K562 (cell line): ENCODE results near the gene MEAF6. TPM values are rescaled to one million over a fixed set of nuclear protein-coding genes. Genes with fewer than 3 reads are reported as not detected.
A peak's percentile ranks its signal among the peaks of the same experiment; 100 is the strongest.

ENCODE experiments used
- ATAC-seq: fragments of 200-7000 bp; cut with Tn5 transposase; 3 replicates; pipeline ENCODE4 v1.9.1; 2020; ENCODE audit warnings: moderate library complexity
- BruUV-seq: library from RNA; stranded (reverse); fragments of 400-500 nt; replicated peaks from 2 replicates; lab custom pipeline; 2021; lab: Mats Ljungman, UMichigan
- CTCF ChIA-PET: fragments of 300-600 bp; formaldehyde crosslinking; extraction: SDS; loops from one replicate; lab custom pipeline; 2021; ENCODE audit warnings: low intra/inter-chr PET ratio; lab: Yijun Ruan, JAX
- POLR2A ChIA-PET: fragments of 300-600, 350-650 bp; sonication (Branson Sonifier 250); formaldehyde crosslinking; extraction: SDS; loops from one replicate; lab custom pipeline; 2021; ENCODE audit warnings: antibody characterized with exemption, inconsistent platforms; lab: Yijun Ruan, JAX
- DNase-seq, 4 experiments: peaks; one replicate each; pipeline versions ENCODE4 v3.0.0 to v3.0.0-alpha.2; 2011 to 2018; ENCODE audit warnings: low spot score in 3 of 4, mixed read lengths in 3 of 4; ENCODE audit errors: extremely low read depth in 1 of 4
- FAIRE-seq: peaks from 2 replicates; lab custom pipeline; 2011; peaks lifted over from hg19 to GRCh38; lab: Jason Lieb, UNC
- H2AFZ ChIP-seq: 2 replicates; pipeline ENCODE4 v1.6.0; 2011; ENCODE audit warnings: low read depth, low read length, control low read depth, inconsistent platforms
- H3K27ac ChIP-seq: fragments of 200-600 bp; 3 replicates; pipeline ENCODE4 v1.8.0; 2011; ENCODE audit warnings: low read depth, mild to moderate bottlenecking, control low read depth, inconsistent platforms, low read length, moderate library complexity, mixed read lengths; ENCODE audit errors: extremely low read depth
- H3K27me3 ChIP-seq, 2 experiments: fragments of 300-600 bp in 1 of 2; 2 replicates in 1 of 2; 3 replicates in 1 of 2; pipeline versions ENCODE4 v1.6.0 to v1.8.0; 2011; ENCODE audit warnings: inconsistent platforms in 2 of 2, low read length in 2 of 2, mild to moderate bottlenecking in 1 of 2, mixed read lengths in 1 of 2, moderate library complexity in 1 of 2; ENCODE audit not compliant: control insufficient read depth in 2 of 2, insufficient read depth in 2 of 2
- H3K36me3 ChIP-seq: fragments of 300-600 bp; 3 replicates; pipeline ENCODE4 v1.8.0; 2011; ENCODE audit warnings: mild to moderate bottlenecking, low read length, inconsistent platforms; ENCODE audit not compliant: control insufficient read depth, insufficient read depth
- H3K4me1 ChIP-seq, 2 experiments: fragments of 200-600 bp in 1 of 2; replicated peaks in 1 of 2; 2 replicates in 1 of 2; 3 replicates in 1 of 2; pipeline versions ENCODE4 v1.5.1 to v1.8.0; 2011; ENCODE audit warnings: inconsistent platforms in 2 of 2, low read length in 2 of 2, mild to moderate bottlenecking in 1 of 2, mixed read lengths in 1 of 2, moderate library complexity in 1 of 2; ENCODE audit not compliant: control insufficient read depth in 2 of 2, insufficient read depth in 2 of 2
- H3K4me2 ChIP-seq: 2 replicates; pipeline ENCODE4 v1.6.1; 2011; ENCODE audit warnings: low read length, control low read depth, inconsistent platforms, mixed read lengths; ENCODE audit not compliant: insufficient read depth
- H3K4me3 ChIP-seq: fragments of 200-600 bp; sonication (generic), shearing (Covaris generic); 2 replicates; pipeline ENCODE4 v1.5.1; 2016; ENCODE audit warnings: control low read depth, inconsistent platforms
- H3K79me2 ChIP-seq: fragments of 200-600 bp; 3 replicates; pipeline ENCODE4 v1.8.0; 2011; ENCODE audit warnings: low read length, inconsistent platforms; ENCODE audit not compliant: control insufficient read depth, insufficient read depth
- H3K9ac ChIP-seq, 2 experiments: 2 replicates each; pipeline versions ENCODE4 v1.6.0 to v1.6.1; 2011; ENCODE audit warnings: low read depth in 2 of 2, low read length in 2 of 2, control low read depth in 1 of 2, inconsistent platforms in 1 of 2, mild to moderate bottlenecking in 1 of 2, mixed read lengths in 1 of 2; ENCODE audit not compliant: insufficient read depth in 1 of 2
- H3K9me1 ChIP-seq: one replicate; pipeline ENCODE4 v1.6.0; 2011; ENCODE audit warnings: inconsistent platforms, mild to moderate bottlenecking, low read length, moderate library complexity; ENCODE audit not compliant: control insufficient read depth, insufficient read depth
- H3K9me3 ChIP-seq: replicated peaks from 2 replicates; pipeline ENCODE4 v1.5.1; 2011; ENCODE audit warnings: low read depth, low read length, inconsistent platforms; ENCODE audit not compliant: control insufficient read depth, insufficient read depth
- H4K20me1 ChIP-seq: replicated peaks from 2 replicates; pipeline ENCODE4 v1.6.1; 2011; ENCODE audit warnings: low read length, inconsistent platforms, mixed read lengths; ENCODE audit not compliant: control insufficient read depth, insufficient read depth
- ETV5 ChIP-seq: sonication (generic); formaldehyde crosslinking; IDR thresholded peaks from 2 replicates; pipeline ENCODE4 v1.4.0; 2020; ENCODE audit warnings: low read depth, mild to moderate bottlenecking, missing genetic modification reagents
- GABPA ChIP-seq: fragments of 200-800 bp; sonication (Bioruptor generic); conservative IDR thresholded peaks from 2 replicates; pipeline ENCODE4 v1.6.1; 2016; ENCODE audit warnings: low read depth, missing genetic modification characterization, missing compliant biosample characterization
- NR2C2 ChIP-seq, 2 experiments: fragments of 200-800 bp in 1 of 2; sonication (Bioruptor generic) in 1 of 2; sonication (generic) in 1 of 2; formaldehyde crosslinking in 1 of 2; IDR thresholded peaks; 2 replicates each; pipeline versions ENCODE4 v1.6.1 to v1.8.0; 2016 to 2022; ENCODE audit warnings: mild to moderate bottlenecking in 1 of 2, missing compliant biosample characterization in 1 of 2, missing genetic modification characterization in 1 of 2, missing genetic modification reagents in 1 of 2
- SRF ChIP-seq, 2 experiments: fragments of 250-450, 450-650 bp in 1 of 2; sonication (Bioruptor Pico) in 1 of 2; sonication (generic) in 1 of 2; formaldehyde crosslinking; IDR thresholded peaks; 2 replicates each; pipeline versions ENCODE4 v1.5.0 to v1.5.1; 2020 to 2022; ENCODE audit warnings: mild to moderate bottlenecking in 1 of 2, missing genetic modification reagents in 1 of 2
- TFAP4 ChIP-seq: sonication (generic); formaldehyde crosslinking; IDR thresholded peaks from 2 replicates; pipeline ENCODE4 v1.8.0; 2022; ENCODE audit warnings: missing genetic modification reagents, mild to moderate bottlenecking, moderate library complexity, borderline replicate concordance
- THRAP3 ChIP-seq: fragments of 450-650 bp; IDR thresholded peaks from 2 replicates; pipeline ENCODE4 v1.6.1; 2016; ENCODE audit warnings: mild to moderate bottlenecking, inconsistent platforms, borderline replicate concordance
- ZBTB7A ChIP-seq: IDR thresholded peaks from 2 replicates; pipeline ENCODE4 v1.6.1; 2011; ENCODE audit warnings: low read depth, mild to moderate bottlenecking, low read length, moderate library complexity, borderline replicate concordance; ENCODE audit not compliant: control insufficient read depth
- ZNF263 ChIP-seq: sonication (generic); formaldehyde crosslinking; IDR thresholded peaks from 2 replicates; pipeline ENCODE4 v1.8.0; 2022; ENCODE audit warnings: mild to moderate bottlenecking, missing genetic modification reagents, borderline replicate concordance
- ZNF780A ChIP-seq: fragments of 250-450 bp; sonication (Bioruptor Pico); IDR thresholded peaks from 2 replicates; pipeline ENCODE4 v1.5.0; 2021; ENCODE audit warnings: mild to moderate bottlenecking
- WGBS: fragments of 100-300 bp; shearing (Covaris generic); methylation state at CpG from one replicate; pipeline ENCODE4 v1.1.6; 2016; ENCODE audit warnings: low coverage, mixed read lengths; ENCODE audit not compliant: insufficient coverage; ENCODE audit errors: missing lambda C conversion rate; 5-methylcytosine and 5-hydroxymethylcytosine counted together
- in situ Hi-C: fragments of 300-500 bp; cut with MboI; formaldehyde crosslinking; loops from 4 replicates; pipeline ENCODE4 v1.15.0; 2018; ENCODE audit warnings: inconsistent platforms, mixed read lengths
- intact Hi-C: fragments of 100-400 bp; cut with micrococcal nuclease; formaldehyde crosslinking; loops from 2 replicates; pipeline ENCODE4 v1.14.2; 2022
- polyA plus RNA-seq, 8 experiments: library from polyadenylated mRNA; depleted of rRNA in 4 of 8; stranded (reverse) in 5 of 8; unstranded in 3 of 8; fragments of >200 nt; fragmentation: Nextera tagmentation in 2 of 8; fragmentation: Illumina TruSeq in 1 of 8; extraction: Ambion mirVana in 2 of 8; extraction: Trizol in 1 of 8; gene quantifications; 2 replicates each; pipeline versions ENCODE4 v1.2.1 to v1.2.3, GENCODE V29; 2011 to 2014; ENCODE audit warnings: inconsistent platforms in 1 of 8, missing spikeins in 1 of 8
- total RNA-seq, 7 experiments: library from RNA; depleted of rRNA in 6 of 7; stranded (reverse); fragments of >200 nt in 6 of 7; fragmentation: Illumina TruSeq in 2 of 7; extraction: Trizol in 2 of 7; gene quantifications; 2 replicates each; pipeline versions ENCODE4 v1.2.1 to v1.2.3, GENCODE V29; 2011 to 2021; ENCODE audit warnings: low replicate concordance in 1 of 7
- TF ChIP-seq, protein P1 (sequence below): fragments of 200-800 bp; sonication (Bioruptor generic); IDR thresholded peaks from 2 replicates; pipeline ENCODE4 v1.6.1; 2017; ENCODE audit warnings: missing genetic modification characterization, missing compliant biosample characterization
- TF ChIP-seq, protein P2 (sequence below), 2 experiments: IDR thresholded peaks; 2 replicates each; pipeline ENCODE4 v1.6.1; 2012; ENCODE audit warnings: improper control_type of control experiment in 2 of 2, low read depth in 2 of 2, low read length in 2 of 2, borderline replicate concordance in 1 of 2

Gene MEAF6
- total and polyA plus RNA-seq, 9 of the 15 experiments (the other 6 are each of a cell fraction or from before 2014, with no cell fraction given): 55.0 to 151 (median 92.3) TPM

GRCh38 chr1:37477198-37477931 lies 37.2 kb downstream of the MEAF6 start:
- BruUV-seq: no TSS peak
- H4K20me1 ChIP-seq: peaks cover 43% of the 10 kb centered on the region
- peak overlapping the region; percentile 94; the same call in 2 of the 3 replicates for H3K27ac ChIP-seq
- POLR2A ChIA-PET: interaction anchor here (0.6 to 7.6 kb wide), 17 partner anchors 7 to 684 kb away, joined by 3 to 118 read pairs (median 4); partner anchors contain the start of gene MEAF6
- peak overlapping the region; percentile 86 to 98; a peak in 3 of 4 replicates for H3K9ac ChIP-seq
- peak overlapping the region; percentile 77 for H3K4me3 ChIP-seq
- H3K27me3 ChIP-seq: 0 out of 5 replicates have a peak, but pooled peaks cover 0 to 2% of the 10 kb centered on the region in 2 experiments
- 37% methylated on average over 8 of the region's 10 CpGs for WGBS
- ATAC-seq: no peak
- in situ Hi-C loops (no loop called here), intact Hi-C loops (loop anchor here (10.0 kb wide), 1 partner anchor 77 kb away; the partner anchor contains the start of genes DNALI1 and SNIP1)
- H3K9me3 ChIP-seq: no peaks in the 10 kb centered on the region
- peaks cover 7% of the 10 kb centered on the region for H3K9me1 ChIP-seq
- H3K4me1 ChIP-seq: peaks cover 52 to 72% of the 10 kb centered on the region in 2 experiments
- FAIRE-seq: no peak
- peaks cover 59% of the 10 kb centered on the region for H3K79me2 ChIP-seq
- H3K4me2 ChIP-seq: peak overlapping the region; percentile 96
- no peak overlapping the region; the same call in 1 of the 2 replicates for H2AFZ ChIP-seq
- peak in 3 of 4 experiments; percentile 28 to 33 (median 28) for DNase-seq
- H3K36me3 ChIP-seq: peaks cover 69% of the 10 kb centered on the region
- CTCF ChIA-PET: interaction anchor here (0.5 kb wide), 1 partner anchor 1785 kb away, joined by 3 read pairs; no protein-coding TSS in a partner anchor
- TF ChIP-seq ZBTB7A (0 out of 2 replicates have a peak, but pooled peaks have one; percentile 15), SRF (CRISPR knock-in tag; IDR thresholded peaks at IDR 0.05) (peak in 1 of 2 experiments; percentile 45; a peak in 1 of 4 replicates), NR2C2 (CRISPR knock-in tag; IDR thresholded peaks at IDR 0.05) (no peak), NR2C2 (tag; IDR thresholded peaks at IDR 0.05) (no peak), THRAP3 (no peak), TFAP4 (0 out of 2 replicates have a peak, but pooled peaks have one; percentile 20), ETV5 (CRISPR knock-in tag) (0 out of 2 replicates have a peak, but pooled peaks have one; percentile 2), ZNF263 (peak; percentile 94), ZNF780A (no peak), GABPA (0 out of 2 replicates have a peak, but pooled peaks have one; percentile 31)
- TF ChIP-seq, protein P1, sequence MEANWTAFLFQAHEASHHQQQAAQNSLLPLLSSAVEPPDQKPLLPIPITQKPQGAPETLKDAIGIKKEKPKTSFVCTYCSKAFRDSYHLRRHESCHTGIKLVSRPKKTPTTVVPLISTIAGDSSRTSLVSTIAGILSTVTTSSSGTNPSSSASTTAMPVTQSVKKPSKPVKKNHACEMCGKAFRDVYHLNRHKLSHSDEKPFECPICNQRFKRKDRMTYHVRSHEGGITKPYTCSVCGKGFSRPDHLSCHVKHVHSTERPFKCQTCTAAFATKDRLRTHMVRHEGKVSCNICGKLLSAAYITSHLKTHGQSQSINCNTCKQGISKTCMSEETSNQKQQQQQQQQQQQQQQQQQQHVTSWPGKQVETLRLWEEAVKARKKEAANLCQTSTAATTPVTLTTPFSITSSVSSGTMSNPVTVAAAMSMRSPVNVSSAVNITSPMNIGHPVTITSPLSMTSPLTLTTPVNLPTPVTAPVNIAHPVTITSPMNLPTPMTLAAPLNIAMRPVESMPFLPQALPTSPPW (CRISPR knock-in tag): peak; percentile 92
- TF ChIP-seq, protein P2, sequence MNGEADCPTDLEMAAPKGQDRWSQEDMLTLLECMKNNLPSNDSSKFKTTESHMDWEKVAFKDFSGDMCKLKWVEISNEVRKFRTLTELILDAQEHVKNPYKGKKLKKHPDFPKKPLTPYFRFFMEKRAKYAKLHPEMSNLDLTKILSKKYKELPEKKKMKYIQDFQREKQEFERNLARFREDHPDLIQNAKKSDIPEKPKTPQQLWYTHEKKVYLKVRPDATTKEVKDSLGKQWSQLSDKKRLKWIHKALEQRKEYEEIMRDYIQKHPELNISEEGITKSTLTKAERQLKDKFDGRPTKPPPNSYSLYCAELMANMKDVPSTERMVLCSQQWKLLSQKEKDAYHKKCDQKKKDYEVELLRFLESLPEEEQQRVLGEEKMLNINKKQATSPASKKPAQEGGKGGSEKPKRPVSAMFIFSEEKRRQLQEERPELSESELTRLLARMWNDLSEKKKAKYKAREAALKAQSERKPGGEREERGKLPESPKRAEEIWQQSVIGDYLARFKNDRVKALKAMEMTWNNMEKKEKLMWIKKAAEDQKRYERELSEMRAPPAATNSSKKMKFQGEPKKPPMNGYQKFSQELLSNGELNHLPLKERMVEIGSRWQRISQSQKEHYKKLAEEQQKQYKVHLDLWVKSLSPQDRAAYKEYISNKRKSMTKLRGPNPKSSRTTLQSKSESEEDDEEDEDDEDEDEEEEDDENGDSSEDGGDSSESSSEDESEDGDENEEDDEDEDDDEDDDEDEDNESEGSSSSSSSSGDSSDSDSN (IDR thresholded peaks at IDR 0.05; ENCODE audit: borderline replicate concordance in 1 of 2, low read depth in 2 of 2, low read length in 2 of 2): 0 out of 4 replicates have a peak, but pooled peaks of 1 of the 2 experiments have one; percentile 16
